Medulla oblongata (tissue), 1 donor: ENCODE measurements around the gene VPS8.

ENCODE experiments used
- DNase-seq: peaks from one replicate; pipeline ENCODE4 v3.0.0-alpha.2; 2015; ENCODE audit errors: extremely low spot score

The VPS8 gene

DNA sequence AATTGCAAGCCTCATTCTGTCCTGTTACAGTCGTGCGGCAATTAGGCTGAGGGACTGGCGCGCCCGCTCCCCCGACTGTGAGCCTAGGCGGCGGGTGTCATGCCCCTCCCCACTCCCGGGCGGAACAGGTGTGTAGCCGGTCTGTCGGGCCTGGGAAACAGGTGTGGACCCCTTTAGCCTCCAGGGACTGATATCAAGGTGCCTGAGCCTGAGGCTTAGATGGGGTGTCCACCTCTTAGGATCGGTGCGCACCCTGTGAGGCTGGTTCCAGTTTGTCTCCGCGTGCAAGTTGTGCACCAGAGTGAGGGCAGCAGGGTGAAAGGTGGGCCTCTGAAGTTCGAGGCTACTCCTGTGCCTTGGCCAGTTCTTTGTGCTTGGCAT lies 686 bp downstream of the VPS8 start:
- no peak for DNase-seq

DNA sequence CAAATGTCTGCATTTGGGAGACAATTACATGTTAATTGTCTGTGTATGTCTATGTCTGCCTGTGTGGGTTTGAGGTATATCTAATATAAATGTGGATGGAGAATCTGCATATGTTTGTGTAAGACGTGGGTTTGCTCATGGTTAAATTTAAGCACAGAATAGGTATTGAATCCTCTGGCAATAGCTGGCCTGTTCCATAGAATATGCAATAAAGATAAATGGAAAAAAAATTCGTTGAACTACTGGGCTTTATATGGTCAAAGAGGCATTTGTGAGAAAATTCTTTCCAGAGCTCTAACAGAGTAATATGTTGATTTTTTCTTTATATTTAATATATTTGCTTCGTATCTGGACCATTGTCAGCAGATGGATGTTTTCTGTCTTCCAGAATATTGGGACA lies 1.4 kb downstream of the VPS8 start:
- no peak for DNase-seq

- DNase-seq = no peak
These were observed 2.2 kb downstream of the VPS8 start for GRCh38 chr3:184814214-184814613.

- no peak for DNase-seq
These were observed 3.3 kb downstream of the VPS8 start for GRCh38 chr3:184815046-184815930.

DNA sequence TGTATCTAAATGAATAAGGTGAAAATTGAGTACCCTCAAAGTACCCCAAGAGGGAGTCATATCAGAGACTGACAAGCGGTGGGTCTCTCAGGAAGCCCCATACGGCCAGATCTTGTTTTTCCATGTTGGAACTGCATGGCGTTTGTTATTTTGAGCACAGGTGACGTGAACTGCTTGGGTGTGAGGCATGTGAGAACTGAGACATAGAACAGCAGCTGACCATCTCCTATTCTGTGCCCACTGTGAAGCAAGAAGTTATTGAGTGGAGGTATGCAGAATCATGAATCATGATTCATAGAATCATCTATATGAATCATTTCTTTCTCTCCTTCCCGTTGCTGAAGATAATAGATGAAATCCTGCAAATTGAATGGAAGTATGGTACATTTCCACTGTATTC lies 4.6 kb downstream of the VPS8 start:
- no peak for DNase-seq

DNA sequence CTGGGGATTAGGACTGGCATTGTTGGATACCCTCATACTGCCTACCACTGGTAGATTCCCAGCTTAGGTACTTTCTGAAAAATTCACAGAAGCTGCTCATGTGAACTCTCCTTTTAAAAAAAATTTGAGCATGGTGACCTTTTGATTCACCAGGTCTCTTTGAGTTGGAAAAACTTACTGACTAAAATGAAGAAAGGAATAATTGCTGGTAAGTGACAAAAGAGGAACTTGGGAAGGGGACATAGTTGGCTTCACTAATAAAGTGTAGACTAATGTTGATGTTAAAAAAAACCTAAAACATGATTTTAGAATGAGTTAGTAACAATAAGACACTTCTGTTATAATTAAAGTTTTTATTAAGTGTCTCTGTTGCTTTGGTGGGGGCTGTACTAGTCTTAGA lies 8.6 kb downstream of the VPS8 start:
- DNase-seq = no peak

- no peak for DNase-seq
These were observed 9.1 kb downstream of the VPS8 start for GRCh38 chr3:184821034-184821433.

DNA sequence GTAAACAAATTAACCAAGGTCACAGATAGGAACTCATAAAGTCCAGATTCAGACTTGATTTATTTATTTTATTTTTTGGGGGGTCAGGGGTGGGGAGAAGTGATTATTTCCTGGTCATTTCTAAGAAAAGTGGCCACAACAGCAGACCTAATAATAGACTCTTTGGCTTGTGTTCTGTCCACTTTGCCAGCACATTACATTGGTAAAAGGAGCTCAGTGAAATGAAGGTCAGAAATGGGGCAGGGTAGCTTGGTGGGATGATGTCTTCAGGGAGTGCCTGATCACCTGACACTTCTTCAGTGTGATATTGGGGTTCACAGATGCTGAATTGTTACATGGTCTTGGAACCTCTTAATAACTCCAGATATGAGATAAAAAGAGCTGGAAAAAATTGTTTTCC lies 10.1 kb downstream of the VPS8 start:
- DNase-seq = no peak

DNA sequence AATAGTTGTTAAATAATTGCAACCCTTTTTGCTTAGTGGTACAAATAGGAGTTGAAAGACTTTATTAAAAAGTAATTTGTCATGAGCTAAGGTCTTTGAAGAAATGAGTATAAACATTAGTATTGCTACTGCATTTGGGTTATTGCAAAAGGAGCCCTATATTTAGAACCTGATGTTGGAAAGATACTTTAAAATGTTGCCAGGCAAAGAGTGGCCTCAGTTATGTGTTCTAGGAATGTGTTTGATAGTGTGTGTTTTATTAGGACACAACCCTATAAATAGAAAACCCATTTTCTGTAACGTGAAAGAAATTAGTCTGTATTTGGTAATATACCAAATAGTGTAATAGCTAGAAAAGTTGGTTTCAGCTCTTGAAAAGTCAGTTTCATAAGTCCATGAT lies 10.7 kb downstream of the VPS8 start:
- DNase-seq = no peak

DNA sequence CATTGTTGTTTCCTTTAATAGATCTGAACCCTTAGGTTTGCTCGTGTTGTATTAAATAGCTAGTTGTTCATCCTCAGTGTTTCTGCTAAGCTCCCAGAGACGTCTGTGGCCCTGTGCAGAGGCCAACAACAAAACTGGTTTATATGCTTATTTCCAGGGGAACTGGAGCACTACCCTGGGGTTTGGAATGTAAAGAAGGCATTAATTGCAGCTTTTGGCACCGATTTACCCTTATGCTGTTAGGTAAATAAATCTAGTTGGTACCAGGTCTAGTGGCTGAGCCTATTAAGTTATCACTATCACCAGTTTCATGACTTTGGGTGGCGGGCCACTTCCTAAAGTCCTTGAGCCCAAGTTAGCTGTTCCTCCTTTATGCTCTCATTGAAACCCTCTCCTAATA lies 12.0 kb downstream of the VPS8 start:
- no peak for DNase-seq

- DNase-seq = no peak
These were observed 13.3 kb downstream of the VPS8 start for GRCh38 chr3:184825121-184825820.

DNA sequence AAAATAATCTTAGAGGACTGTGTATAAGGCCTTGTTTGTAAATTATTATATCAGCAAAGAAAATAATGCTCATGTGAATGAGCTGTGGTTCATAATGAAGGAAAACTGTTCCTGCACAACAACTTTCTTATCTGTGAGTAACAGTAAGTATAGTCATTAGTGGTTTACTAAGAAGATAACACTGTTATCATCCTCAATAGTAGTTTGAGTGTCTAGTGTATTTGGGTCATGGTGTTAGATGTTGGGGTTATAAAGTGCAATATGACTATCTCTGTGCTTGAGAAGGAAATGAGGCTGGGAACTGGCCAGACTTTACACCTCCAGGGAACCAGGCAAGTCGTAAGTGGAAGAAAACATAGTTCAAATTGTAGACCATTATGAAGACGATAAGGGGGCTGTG lies 15.6 kb downstream of the VPS8 start:
- DNase-seq = no peak

- no peak for DNase-seq
These were observed 20.1 kb downstream of the VPS8 start for GRCh38 chr3:184832044-184832443.

DNA sequence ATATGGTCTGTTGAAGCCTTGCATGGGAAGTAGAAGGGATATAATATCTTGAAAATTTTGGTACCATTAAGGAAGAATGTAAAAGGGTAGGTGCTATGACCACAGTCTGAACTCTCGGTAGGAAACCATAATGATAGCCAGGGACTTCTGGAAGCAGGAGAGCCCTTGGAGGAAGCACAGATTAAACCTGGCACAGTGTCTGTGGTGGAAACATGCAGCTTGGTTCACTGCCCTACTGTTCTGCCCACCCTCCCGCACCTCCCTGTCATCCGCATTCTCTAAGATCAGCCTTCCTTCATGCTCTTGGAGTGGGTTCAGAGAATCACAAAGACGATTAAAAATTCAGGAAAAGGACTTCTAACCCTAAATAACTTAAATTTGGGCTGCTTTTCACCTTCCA lies 20.9 kb downstream of the VPS8 start:
- DNase-seq = no peak

GRCh38 chr3:184836090-184836822 lies 24.3 kb downstream of the VPS8 start:
- no peak for DNase-seq

DNA sequence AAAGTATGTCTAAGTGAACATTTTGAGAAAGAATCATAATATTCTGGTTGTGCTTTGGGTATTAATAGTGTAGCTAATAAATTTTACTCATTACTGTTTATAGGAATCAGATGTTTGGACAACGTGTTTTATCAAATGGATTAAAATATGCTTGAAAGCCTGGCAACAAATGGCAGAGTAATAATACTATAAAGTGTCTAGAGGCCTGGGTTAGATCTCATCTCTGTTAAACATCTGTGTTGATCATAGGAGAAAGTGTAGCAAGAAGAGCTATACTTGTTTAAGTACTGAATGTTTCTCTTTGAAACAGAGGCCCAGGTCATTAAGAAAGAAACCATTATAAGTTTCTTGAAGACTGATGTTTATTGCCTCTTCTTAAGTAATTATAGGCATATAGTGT lies 30.5 kb downstream of the VPS8 start:
- no peak for DNase-seq

DNA sequence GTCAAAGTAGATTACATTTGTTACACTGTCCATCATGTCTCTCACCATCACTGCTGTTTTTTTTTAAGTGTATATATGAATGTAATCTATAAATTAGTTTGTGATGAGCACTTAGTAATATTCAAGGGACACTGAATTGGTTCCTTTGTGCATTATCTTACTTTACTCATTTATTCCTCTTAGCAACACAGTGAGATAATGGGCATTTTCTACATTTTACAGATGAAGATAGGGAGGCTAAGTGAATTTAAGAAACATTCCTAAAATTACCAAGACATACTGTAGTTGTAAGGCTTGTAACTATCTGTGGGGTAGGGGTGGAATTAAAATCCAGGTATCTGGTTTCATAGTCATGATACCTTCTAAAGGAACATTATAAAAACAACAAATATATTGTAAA lies 33.9 kb downstream of the VPS8 start:
- no peak for DNase-seq

DNA sequence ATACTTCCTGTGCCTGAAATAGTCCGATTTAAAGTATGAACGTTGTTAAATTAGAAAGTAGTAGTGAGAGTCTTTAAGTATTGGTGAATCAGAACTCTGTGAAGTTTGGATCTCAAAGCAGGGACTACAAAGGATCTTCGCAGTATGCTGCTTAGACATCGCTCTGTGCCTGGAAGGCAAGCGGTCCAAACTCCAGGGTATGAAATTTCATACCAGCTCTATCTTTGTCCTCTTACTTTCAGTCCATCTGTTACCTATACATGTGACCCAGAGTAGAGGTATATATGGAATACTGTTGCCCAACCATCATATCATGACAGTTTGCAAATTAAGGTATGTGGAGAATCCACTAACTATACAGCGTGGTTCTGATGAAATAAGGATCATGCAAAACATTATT lies 34.5 kb downstream of the VPS8 start:
- DNase-seq = no peak

DNA sequence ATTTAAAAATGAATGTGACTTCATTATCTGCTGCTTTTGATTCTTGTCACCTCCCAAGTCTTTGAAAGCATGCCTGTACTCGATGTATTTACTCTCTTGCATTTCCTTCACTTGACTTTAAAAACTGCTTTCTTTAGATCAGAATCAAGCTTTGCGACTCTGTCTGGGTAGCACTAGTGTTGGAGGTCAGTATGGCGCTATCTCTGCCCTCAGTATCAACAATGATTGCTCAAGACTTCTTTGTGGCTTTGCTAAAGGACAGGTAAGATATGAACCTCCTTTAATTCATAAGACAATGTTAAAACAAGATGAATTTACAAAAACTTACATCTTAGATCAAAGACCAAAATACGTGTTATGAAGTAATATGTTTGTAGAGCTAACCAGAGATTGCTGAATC lies 37.0 kb downstream of the VPS8 start:
- DNase-seq = no peak

- DNase-seq = no peak
These were observed 38.2 kb downstream of the VPS8 start for GRCh38 chr3:184850201-184850600.

DNA sequence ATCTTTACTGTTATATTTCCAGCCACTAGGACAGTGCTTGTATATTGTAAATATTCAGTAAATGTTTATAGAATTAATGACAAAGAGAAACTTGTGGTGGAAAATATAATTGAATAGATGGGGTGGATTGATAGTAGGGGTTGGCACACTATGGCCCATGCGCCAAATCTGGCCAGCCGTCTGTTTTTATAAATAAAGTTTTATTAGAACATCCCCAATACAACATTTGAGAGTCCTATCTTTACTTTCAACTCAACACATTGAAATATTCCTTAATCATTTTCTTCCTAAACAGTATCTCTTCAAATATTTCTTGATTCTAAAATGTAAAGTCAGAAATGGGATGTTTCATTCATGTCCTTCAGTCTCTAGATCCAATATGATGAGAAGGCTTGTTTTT lies 45.1 kb downstream of the VPS8 start:
- no peak for DNase-seq

DNA sequence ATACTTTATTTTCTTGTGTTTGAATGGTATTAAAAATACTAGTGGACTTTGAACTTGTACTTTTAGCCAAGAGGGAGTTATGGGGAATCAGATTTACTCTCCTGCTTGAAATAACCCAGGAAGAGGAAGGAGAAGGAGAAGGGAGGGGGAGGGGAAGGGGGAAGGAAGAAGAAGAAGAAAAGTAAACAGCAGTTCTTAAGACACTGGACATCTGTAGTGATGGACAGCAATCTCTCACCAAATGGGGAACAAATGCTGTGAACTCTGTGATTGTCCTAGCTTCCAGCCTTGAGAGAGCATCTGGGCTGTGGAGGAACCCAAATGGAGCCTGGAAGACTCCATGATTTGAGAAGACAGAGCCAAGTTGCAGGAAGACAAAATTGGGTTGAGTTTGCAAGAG lies 52.0 kb downstream of the VPS8 start:
- peak; percentile 12 for DNase-seq

- no peak for DNase-seq
These were observed 56.5 kb downstream of the VPS8 start for GRCh38 chr3:184868477-184868876.
